OCI-LY1 (cell line): ENCODE measurements around the gene METRN.

Experiments
- H2AFZ ChIP-seq: fragments of 200-600 bp; sonication (generic), shearing (Covaris generic); 2 replicates; pipeline ENCODE4 v1.6.0; 2014; ENCODE audit warnings: antibody characterized with exemption, mild to moderate bottlenecking, low read length
- H3F3A ChIP-seq: fragments of 200-600 bp; sonication (generic), shearing (Covaris generic); 2 replicates; pipeline ENCODE4 v1.6.0; 2014; ENCODE audit warnings: mild to moderate bottlenecking, antibody characterized with exemption, low read length, moderate library complexity; ENCODE audit not compliant: insufficient read depth
- H3K27ac ChIP-seq: fragments of 200-600 bp; sonication (generic); 2 replicates; pipeline ENCODE4 v1.5.1; 2014; ENCODE audit warnings: low read length, mixed run types, mild to moderate bottlenecking, low read depth; ENCODE audit not compliant: poor library complexity, severe bottlenecking
- H3K27me3 ChIP-seq: fragments of 200-600 bp; sonication (generic); 2 replicates; pipeline ENCODE4 v1.6.0; 2014; ENCODE audit warnings: antibody characterized with exemption, mild to moderate bottlenecking, low read length, moderate library complexity; ENCODE audit not compliant: insufficient read depth
- H3K36me3 ChIP-seq: fragments of 200-600 bp; sonication (generic); 2 replicates; pipeline ENCODE4 v1.6.1; 2014; ENCODE audit warnings: mild to moderate bottlenecking, antibody characterized with exemption, low read length, moderate library complexity, mixed read lengths; ENCODE audit not compliant: insufficient read depth
- H3K4me1 ChIP-seq: fragments of 200-600 bp; sonication (generic); 2 replicates; pipeline ENCODE4 v1.5.1; 2014; ENCODE audit warnings: mild to moderate bottlenecking, low read length, moderate library complexity; ENCODE audit not compliant: insufficient read depth, severe bottlenecking
- H3K4me2 ChIP-seq: fragments of 200-600 bp; sonication (generic), shearing (Covaris generic); 2 replicates; pipeline ENCODE4 v1.6.1; 2014; ENCODE audit warnings: low read length
- H3K4me3 ChIP-seq: fragments of 200-600 bp; sonication (generic); 2 replicates; pipeline ENCODE4 v1.5.1; 2014; ENCODE audit warnings: low read length, low read depth, mild to moderate bottlenecking, mixed read lengths; ENCODE audit not compliant: poor library complexity, severe bottlenecking
- H3K79me2 ChIP-seq: fragments of 200-600 bp; shearing (Covaris generic); 2 replicates; pipeline ENCODE4 v1.6.1; 2016; ENCODE audit warnings: mixed run types, low read length, mixed read lengths; ENCODE audit not compliant: insufficient read depth
- H3K9ac ChIP-seq: fragments of 200-600 bp; sonication (generic), shearing (Covaris generic); 2 replicates; pipeline ENCODE4 v1.6.1; 2014; ENCODE audit warnings: mild to moderate bottlenecking, low read length, mixed read lengths
- H3K9me2 ChIP-seq: fragments of 200-600 bp; sonication (generic), shearing (Covaris generic); 2 replicates; pipeline ENCODE4 v1.6.1; 2014; ENCODE audit warnings: low read depth, mild to moderate bottlenecking, low read length, mixed read lengths
- H3K9me3 ChIP-seq: fragments of 200-600 bp; shearing (Covaris generic); 2 replicates; pipeline ENCODE4 v1.6.1; 2014; ENCODE audit warnings: low read length, mixed read lengths
- H4K20me1 ChIP-seq: fragments of 200-600 bp; sonication (generic), shearing (Covaris generic); 2 replicates; pipeline ENCODE4 v1.6.0; 2016; ENCODE audit warnings: mild to moderate bottlenecking, low read length; ENCODE audit not compliant: insufficient read depth
- EZH2 ChIP-seq: fragments of 200-600 bp; sonication (generic), shearing (Covaris generic); IDR thresholded peaks from 2 replicates; pipeline ENCODE4 v1.8.0; 2017; ENCODE audit warnings: borderline replicate concordance, mixed run types, mild to moderate bottlenecking, antibody characterized with exemption, low read length, moderate library complexity, mixed read lengths
- TF ChIP-seq, protein P1 (sequence below): fragments of 200-600 bp; sonication (generic), shearing (Covaris generic); IDR thresholded peaks from 2 replicates; pipeline ENCODE4 v1.5.1; 2017; ENCODE audit warnings: mild to moderate bottlenecking, antibody characterized with exemption, low read length, moderate library complexity, mixed read lengths

The METRN gene

DNA sequence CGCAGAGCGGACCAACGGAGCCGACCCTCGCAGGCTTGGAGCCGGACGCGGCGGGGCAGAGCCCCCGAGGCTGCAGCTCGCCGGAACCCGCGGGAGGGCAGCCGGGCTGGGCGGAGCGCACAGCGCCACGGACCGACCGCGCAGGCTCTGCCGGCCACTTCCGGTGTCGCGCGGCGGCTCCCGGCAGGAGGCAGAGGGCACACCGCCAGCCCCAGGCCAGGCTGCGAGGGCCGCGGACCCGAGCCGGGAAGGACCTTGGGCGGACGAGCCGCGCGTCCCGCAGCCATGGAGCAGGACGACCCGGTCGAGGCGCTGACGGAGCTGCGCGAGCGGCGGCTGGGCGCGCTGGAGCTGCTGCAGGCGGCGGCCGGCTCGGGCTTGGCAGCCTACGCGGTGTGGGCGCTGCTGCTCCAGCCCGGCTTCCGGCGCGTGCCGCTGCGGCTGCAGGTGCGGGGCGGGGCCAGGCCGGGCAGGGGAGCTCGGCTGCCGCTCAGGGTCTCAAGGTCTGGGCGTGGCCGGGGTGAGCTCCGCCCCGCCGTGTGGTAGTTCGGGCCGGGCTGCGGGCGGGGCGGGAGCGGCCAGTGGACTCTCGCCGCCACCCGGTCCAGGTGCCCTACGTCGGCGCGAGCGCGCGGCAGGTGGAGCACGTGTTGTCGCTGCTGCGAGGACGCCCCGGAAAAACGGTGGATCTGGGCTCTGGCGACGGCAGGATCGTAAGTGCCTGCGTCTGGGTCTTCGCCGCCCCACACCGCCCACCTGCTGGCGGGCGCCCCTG lies 6.3 kb downstream of the METRN start, which contains the start of gene ANTKMT:
Gene ANTKMT, plus strand, starts transcription at position 157 of the 775 bp plus-strand sequence. Its CDS starts 129 bp downstream, at position 286.
- peak within 1 kb of the TSS; percentile 68 for H3K27ac ChIP-seq
- no peaks in the 10 kb centered on the region for H4K20me1 ChIP-seq
- no peaks in the 10 kb centered on the region for H3K9me3 ChIP-seq
- H3F3A ChIP-seq: peaks cover 2% of the 10 kb centered on the region; the same call in 1 of the 2 replicates
- H3K4me1 ChIP-seq: peaks cover 33% of the 10 kb centered on the region
- peak within 1 kb of the TSS; percentile 93 for H3K4me2 ChIP-seq
- H3K9me2 ChIP-seq: no peaks in the 10 kb centered on the region
- peak within 1 kb of the TSS; percentile 93 for H3K9ac ChIP-seq
- TF ChIP-seq, protein P1, sequence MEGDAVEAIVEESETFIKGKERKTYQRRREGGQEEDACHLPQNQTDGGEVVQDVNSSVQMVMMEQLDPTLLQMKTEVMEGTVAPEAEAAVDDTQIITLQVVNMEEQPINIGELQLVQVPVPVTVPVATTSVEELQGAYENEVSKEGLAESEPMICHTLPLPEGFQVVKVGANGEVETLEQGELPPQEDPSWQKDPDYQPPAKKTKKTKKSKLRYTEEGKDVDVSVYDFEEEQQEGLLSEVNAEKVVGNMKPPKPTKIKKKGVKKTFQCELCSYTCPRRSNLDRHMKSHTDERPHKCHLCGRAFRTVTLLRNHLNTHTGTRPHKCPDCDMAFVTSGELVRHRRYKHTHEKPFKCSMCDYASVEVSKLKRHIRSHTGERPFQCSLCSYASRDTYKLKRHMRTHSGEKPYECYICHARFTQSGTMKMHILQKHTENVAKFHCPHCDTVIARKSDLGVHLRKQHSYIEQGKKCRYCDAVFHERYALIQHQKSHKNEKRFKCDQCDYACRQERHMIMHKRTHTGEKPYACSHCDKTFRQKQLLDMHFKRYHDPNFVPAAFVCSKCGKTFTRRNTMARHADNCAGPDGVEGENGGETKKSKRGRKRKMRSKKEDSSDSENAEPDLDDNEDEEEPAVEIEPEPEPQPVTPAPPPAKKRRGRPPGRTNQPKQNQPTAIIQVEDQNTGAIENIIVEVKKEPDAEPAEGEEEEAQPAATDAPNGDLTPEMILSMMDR: no peak
- no peak for TF ChIP-seq EZH2
- peak within 1 kb of the TSS; percentile 89 for H3K4me3 ChIP-seq
- peaks cover 9% of the 10 kb centered on the region for H3K27me3 ChIP-seq
- H3K36me3 ChIP-seq: peaks cover 8% of the 10 kb centered on the region
- H2AFZ ChIP-seq: no peak within 1 kb of the TSS
- no peaks in the 10 kb centered on the region for H3K79me2 ChIP-seq

DNA sequence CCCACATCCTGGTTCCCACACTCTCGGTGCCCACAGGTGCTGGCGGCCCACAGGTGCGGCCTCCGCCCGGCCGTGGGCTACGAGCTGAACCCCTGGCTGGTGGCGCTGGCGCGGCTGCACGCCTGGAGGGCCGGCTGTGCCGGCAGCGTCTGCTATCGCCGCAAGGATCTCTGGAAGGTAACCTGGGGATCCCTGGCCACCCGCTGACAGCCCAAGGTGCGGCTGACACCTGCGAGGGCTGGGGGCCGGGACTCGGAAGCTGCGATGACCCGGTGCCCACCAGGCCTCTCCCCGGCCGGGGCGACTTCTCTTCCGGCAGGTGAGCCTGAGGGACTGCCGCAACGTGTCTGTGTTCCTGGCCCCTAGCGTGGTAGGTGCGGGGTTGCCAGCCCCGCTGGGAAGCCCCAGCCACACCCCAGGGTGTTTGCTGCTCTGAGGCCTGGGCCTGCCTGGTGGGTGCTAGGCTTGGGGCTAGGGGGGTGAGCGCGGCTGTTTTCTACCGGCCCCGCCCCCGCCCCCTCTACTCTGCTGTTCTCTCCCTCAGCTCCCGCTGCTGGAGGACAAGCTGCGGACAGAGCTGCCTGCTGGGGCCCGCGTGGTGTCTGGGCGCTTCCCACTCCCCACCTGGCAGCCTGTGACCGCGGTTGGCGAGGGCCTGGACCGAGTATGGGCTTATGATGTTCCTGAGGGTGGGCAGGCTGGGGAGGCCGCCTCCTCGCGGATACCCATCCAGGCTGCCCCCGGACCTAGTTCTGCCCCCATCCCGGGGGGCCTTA lies 7.0 kb downstream of the METRN start:
- no peaks in the 10 kb centered on the region for H3K79me2 ChIP-seq
- no peaks in the 10 kb centered on the region for H4K20me1 ChIP-seq
- TF ChIP-seq, protein P1: no peak
- no peak for TF ChIP-seq EZH2
- H3K9me2 ChIP-seq: no peaks in the 10 kb centered on the region
- peaks cover 34% of the 10 kb centered on the region for H3K4me1 ChIP-seq
- H2AFZ ChIP-seq: no peak overlapping the region
- H3K27ac ChIP-seq: no peak overlapping the region
- H3K9me3 ChIP-seq: no peaks in the 10 kb centered on the region
- H3K4me3 ChIP-seq: peak overlapping the region; percentile 89
- peaks cover 8% of the 10 kb centered on the region for H3K36me3 ChIP-seq
- peak overlapping the region; percentile 93 for H3K4me2 ChIP-seq
- peak overlapping the region; percentile 93 for H3K9ac ChIP-seq
- peaks cover 4% of the 10 kb centered on the region; the same call in 1 of the 2 replicates for H3F3A ChIP-seq
- H3K27me3 ChIP-seq: peaks cover 5% of the 10 kb centered on the region

DNA sequence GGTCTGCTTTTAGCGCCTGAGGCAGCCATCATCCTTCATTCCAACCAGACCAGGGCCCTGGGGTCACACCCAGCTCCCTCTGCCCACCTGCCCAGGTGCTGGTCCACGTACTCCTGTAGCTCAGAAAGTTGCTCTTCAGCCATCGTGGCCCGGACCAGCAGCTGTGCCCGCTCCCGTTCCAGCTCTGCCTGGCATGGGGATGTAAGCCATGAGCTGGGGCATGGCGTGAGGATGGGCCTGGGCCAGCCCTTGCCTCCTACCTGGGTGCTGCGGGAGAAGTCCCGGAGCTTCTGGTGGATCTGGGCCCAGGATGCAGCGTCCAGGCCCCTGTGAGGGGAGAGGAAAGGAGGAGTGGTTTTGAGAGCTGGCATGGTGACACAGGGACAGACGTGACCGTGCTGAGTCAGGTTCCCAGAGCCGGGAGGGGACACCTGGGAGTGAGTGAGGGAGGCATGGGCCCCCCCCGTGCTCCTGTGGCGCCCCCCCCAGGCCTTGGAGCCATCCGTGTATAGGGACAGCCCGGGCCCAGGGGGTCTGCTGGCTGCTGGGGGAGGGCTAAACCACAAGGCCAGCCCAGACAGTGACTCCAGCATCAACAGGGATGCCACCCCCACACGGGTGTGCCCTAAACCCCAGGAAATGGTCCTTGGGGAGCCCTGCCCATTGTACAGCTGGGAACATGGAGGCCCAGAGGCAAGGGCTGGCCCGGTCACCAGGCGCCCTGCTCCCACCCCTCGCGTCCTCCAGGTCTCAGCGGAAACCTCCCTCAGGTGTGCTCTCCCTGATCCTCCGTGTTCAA lies 8.1 kb downstream of the METRN start:
- no peak overlapping the region for H3K9ac ChIP-seq
- H3K27me3 ChIP-seq: peaks cover 5% of the 10 kb centered on the region
- peaks cover 34% of the 10 kb centered on the region for H3K4me1 ChIP-seq
- no peak overlapping the region for H3K27ac ChIP-seq
- no peaks in the 10 kb centered on the region for H3K9me2 ChIP-seq
- TF ChIP-seq EZH2: no peak
- TF ChIP-seq, protein P1: no peak
- no peak overlapping the region for H3K4me2 ChIP-seq
- H3K4me3 ChIP-seq: no peak overlapping the region
- peaks cover 8% of the 10 kb centered on the region for H3K36me3 ChIP-seq
- H3F3A ChIP-seq: peaks cover 4% of the 10 kb centered on the region; the same call in 1 of the 2 replicates
- no peaks in the 10 kb centered on the region for H3K79me2 ChIP-seq
- H3K9me3 ChIP-seq: no peaks in the 10 kb centered on the region
- H2AFZ ChIP-seq: no peak overlapping the region
- H4K20me1 ChIP-seq: no peaks in the 10 kb centered on the region
